ENCODE results near the gene MCOLN3.
"Not testable (repeated sequence)": the region's sequence is repeated elsewhere in the genome, so short reads cannot be mapped to it uniquely, and the experiment has no call there.

Gene MCOLN3

DNA sequence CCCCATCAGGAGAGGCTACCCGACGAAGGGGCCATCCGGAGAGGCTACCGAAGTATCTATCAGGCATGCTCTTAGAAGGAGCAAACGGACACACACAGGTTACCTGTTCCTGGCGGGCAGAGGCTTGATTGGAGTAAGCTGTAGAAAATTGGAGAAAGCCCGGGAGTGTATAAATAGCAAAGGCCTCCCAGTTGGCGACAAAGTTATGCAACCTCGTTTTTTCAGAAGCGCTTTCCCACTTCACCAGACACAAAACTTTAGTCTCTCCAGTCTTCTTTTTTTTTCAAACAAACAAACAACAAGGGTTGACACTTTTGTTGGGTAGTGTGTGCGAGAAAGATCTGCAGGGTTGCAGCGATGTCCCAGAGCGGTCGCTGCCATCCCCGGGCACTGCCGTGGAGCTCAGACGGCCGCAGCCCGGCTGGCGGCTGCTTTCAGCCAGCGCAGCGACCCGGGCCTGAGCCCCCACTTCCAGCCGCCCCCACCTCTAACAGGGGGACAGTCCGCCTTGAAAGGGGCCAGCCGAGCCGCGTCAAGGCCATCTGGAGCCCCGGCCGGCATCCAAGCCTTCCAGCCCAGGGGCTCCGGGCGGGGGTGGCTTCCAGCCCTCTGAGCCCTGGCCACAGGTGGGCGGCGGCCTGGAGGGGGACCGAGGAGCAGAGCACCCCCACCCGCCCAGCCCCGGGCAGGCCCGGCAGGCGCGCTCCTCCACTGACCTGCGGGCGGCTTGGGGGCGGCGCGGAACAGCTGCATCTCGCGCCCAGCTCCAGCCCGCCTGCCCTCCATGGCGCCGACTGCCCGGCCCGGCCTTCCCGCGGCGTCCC is 616 bp downstream of the MCOLN3 start:
- DNase-seq: no peak

- DNase-seq: no peak
Observed at GRCh38 chr1:85047144-85047471, 1.2 kb downstream of the MCOLN3 start.

- DNase-seq: no peak
Observed at GRCh38 chr1:85042413-85042812, 5.9 kb downstream of the MCOLN3 start.

- no peak for DNase-seq
Observed at GRCh38 chr1:85041793-85042192, 6.5 kb downstream of the MCOLN3 start.

DNA sequence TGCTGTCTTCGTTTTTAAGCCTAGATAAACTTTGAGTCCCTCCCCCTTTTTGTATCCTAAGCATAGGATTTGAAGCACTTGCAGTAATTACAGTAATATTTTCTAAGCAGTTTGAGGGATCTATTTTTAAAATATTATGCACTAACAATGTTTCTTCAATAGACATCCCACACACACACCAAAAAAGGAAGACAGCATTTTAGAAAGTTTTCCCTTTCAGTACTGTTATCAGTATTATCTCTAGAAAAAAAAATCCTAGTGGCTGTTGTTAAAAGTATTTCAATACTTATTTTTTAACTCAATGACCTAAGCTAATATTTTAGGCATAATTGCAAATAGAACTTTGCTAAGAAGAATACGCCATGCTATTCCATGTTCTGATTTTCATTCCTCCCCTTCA is 15.1 kb downstream of the MCOLN3 start:
- no peak for DNase-seq

GRCh38 chr1:85030536-85030935 is 17.8 kb downstream of the MCOLN3 start:
- no peak for DNase-seq

DNA sequence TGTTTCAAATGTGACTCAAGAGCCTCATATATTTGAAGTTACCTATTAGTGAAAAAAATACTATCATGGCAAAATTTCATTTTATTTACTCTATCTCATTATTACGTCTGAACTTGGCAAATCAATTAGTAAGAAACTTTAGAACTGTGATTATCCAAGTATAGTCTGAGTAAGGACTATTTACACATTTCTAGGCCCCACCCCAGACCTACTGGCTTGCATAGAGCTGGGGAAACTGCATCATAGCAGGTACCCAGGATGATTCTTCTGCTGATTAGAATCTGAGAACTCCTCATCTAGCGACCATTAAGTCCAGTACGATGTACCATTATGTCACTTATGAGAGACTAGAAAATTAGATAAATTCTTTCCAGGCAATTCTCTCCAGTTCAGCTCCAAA is 20.1 kb downstream of the MCOLN3 start:
- DNase-seq: no peak

DNA sequence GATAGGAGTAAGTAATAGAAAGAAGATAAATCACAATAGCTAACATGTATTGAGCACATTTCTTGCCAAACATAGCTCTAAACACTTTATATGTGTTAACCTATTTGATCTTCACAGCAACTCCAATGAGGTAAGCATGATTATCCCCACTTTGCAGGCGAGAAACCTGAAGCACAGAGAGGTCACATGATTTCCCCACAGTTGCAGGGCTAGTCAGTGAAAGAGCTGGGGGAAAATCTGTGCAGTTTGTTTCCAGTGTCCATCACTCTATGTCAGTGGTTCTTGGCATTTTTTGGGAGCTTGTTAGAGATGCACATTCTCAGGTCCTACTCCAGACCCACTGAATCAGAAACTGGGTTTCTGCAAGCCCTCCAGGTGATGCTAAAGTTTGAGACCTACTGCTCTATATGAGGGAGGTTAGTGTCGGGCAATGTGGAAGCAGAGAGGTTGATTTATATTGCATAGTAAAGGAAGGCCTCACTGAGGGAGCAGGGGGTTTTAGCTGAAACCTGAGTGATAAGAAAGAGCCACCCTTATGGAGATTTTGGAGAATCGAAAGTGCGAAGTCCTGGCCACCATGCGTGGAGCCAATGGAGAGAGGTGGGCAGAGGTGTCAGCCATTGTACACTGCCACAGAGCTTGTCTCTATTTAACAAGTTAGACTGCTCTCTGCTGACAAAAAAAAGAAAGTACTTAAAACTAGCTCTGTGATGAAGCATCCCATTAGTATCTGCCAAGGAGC is 20.9 kb downstream of the MCOLN3 start:
- no peak for DNase-seq

DNA sequence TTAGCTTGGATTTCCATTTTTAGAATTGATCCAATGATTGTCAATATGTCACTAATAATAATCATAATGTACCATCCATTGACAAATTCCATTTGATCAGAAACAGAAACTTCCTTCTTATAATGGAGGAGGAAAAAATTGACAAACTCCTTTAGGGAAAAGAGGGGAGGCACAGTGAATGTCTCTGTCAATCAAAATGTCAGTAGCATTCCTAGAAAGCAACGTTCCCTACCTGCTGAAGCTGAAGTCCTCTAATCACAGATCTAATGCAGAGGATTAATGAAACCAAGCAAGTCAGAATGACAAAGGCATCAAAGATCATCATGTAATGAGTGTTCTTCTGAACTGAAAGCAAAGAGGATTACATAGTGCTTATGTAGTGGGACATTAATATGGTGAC is 22.4 kb downstream of the MCOLN3 start:
- DNase-seq: no peak

DNA sequence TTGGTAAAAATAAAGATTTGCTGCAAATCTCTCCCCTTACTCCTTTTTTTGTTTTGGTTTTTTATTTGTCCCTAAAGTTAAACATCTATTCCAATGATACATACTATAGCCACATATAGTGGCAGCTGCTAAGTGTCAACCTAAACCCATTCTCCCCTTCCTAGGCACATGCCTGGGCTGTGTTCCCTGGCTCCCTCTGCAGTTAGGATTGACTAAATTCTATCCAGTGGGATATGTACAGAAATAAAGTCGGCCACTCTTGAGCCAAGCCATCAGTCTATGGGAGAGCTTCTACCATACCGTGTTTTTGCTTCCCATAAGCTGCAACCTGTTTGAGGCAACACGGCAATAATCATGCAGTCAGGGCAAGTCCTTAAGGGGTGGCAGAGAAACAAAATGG is 23.6 kb downstream of the MCOLN3 start:
- DNase-seq: no peak

- no peak for DNase-seq
Observed at GRCh38 chr1:85022700-85023099, 25.6 kb downstream of the MCOLN3 start.

GRCh38 chr1:85019994-85020393 is 28.3 kb downstream of the MCOLN3 start:
- no peak for DNase-seq

GRCh38 chr1:85015826-85016225 is 32.5 kb downstream of the MCOLN3 start:
- DNase-seq: no peak

DNA sequence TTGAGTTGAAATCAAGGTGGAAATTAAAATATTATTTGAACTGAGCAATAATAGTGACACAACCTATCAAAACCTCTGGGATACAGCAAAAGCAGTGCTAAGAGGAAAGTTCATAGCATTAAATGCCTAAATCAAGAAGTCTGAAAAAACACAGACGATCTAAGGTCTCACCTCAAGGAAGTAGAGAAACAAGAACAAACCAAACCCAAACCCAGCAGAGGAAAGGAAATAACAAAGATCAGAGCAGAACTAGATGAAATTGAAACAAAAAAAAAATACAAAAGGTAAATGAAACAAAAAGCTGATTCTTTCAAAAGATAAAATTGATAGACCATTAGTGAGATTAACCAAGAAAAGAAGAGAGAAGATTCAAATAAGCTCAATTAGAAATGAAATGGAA is 42.7 kb downstream of the MCOLN3 start:
- DNase-seq: not testable (repeated sequence)

GRCh38 chr1:85001742-85002141 is 46.6 kb downstream of the MCOLN3 start:
- DNase-seq: no peak

DNA sequence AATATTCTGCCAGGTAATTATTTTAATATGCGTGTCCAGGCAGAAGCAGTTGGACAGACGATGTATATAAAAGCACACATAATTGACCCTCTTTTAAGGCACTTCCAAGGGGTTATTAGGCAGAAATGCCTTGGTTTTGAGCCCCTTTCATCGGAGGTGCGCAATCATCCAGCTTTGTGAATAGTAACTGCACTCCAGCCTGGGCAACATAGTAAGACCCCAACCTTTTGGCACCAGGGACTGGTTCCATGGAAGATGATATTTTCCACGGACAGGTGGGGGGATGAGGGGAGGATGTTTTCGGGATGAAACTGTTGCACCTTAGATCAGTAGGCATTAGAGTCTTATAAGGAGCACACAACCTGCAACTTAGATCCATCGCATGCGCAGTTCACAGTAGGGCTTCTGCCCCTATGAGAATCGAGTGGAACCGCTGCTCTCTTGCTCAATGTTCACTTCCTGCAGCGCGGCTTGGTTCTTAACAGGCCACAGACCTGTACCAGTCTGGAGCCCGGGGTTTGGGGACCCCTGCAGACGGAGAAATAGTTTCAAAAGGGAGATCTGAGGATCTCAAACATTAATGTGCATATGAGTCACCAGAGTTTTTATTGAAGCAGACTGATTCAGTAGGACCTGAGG is 49.5 kb downstream of the MCOLN3 start:
- DNase-seq: no peak

- DNase-seq: no peak
Observed at GRCh38 chr1:84997667-84998600, 50.4 kb downstream of the MCOLN3 start.

DNA sequence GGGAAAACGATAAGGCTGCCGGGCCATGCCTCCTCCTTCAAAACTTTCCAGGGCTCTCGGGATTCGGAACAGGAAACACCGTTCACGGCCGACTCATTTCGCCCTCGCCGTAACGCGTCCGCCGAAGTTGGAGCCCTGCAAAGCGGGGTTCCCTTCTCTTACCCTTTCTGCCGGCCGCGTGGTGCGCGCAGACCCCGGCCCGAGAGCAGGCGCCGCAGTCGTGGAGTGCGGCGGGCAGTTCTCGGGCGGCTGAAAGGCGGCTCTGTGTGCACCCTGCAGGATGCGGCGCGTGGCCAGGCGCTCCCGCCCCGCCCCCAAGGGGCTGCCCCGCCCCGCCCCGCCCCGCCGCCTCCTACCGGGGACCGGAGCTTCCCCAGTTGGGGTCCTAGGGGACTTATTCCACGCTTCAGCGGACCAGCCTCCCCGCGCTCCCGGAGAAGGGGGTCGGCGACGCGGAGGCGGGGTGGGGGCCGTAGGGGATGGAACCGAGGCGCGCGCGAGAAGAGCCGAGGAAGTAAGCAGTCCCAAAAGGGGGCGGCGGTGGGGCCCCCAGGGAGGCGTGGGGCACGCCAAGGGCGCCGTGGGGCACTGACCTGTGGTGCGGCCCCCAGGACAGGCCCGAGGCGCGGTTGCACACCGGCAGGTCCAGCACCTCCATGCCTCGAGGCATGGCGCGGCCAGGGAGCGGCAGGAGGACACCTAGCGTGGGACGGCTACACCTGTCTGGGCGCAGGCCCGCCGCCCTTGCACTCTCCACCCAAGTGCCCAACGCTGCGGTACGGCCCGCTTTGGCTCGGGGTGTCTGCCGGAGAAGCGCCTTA is 51.2 kb downstream of the MCOLN3 start, which contains the start of gene MCOLN2:
MCOLN2 (minus strand) TSS at position 268 of the 821 bp plus-strand sequence; CDS start at position 27, 241 bp downstream.
- no peak for DNase-seq

DNA sequence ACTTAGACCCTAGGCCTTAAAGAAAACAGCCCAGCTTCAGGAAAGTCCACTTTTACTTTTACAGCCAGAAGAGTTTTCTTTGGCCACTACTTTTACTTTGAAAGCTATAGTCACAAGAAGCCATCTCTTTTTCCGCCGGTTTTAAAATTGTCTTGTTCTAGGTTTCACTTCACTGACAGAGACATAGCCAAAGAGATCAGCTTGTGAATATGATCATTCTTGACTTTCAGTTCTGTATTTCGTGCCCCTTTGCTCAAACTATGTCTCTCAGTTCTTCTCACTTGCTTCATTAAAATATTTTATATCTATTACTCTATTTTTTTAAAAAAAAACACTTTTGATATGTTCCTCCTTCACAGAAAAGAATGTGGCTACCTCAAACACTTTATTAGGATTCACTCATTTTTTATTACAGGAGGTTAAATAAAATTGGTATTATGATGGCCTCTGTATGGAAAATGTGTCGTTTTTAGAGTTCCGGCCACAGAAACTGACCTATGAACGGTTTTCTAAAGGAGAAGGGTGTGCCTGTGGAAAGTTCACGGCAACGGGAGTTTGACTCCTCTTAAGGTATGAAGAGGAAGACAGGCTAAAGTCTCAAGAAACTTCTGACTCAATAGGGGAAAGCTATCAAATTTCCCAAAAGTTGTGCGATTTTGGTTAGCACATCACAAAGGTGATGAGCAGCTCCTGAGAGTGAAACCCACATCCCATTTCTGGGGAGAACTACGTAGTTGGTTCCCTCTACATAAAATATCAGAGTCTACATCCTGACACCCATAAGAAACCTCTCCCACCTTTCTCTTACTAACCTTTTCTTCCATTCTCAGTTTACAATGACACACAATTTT is 52.6 kb downstream of the MCOLN3 start:
- no peak for DNase-seq

DNA sequence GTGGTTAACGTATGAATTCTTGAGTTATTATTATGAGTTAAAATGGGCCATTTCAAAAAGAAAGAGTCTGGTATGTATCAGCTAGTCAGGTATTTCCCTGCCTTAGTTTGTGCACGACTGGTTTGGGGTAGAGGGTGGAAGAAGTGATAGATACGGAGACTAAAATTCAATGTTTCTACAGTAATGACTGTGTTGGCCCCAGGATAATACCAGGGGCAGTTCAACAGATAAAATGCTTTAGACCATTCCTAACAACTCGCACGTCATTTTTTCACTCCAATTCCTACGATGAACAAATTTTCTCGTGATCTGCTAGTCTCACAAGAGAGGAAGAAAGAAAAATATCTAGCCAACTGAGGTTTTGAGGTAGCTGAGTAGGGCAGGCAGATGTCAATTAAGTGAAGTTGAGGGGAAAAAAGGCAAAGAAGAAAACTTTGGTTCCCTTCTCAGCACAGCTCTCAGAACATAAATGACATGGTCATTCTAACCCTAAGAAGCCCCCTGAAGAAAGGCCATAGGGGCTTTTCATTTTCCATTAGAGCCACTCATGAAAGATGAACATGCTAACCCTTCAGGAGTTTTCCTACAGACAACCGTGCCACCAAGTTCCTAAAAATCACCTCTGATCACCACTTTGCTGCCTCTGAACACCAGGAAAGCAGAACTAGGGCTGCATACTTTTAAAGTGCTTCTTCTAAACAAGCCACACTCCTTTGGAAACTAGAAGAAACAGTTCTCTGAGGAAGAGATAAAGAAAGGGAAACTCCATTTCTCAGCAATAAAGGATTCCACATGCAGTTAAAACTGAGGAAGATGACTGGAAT is 57.0 kb downstream of the MCOLN3 start:
- DNase-seq: no peak

All from NCI-H524 treated with DMSO at 0.1 percent for 48 hours (cell line).